ENCODE data around the gene NOSIP. TPM values are rescaled to one million over a fixed set of nuclear protein-coding genes. Genes with fewer than 3 reads are reported as not detected.

Gene NOSIP
- total RNA-seq, 1 donor from 2014 or later = 62.0 TPM

GRCh38 chr19:49541914-49542313, 38.4 kb downstream of the NOSIP start:
- no peaks in the 10 kb centered on the region for H3K9me3 Mint-ChIP-seq
- peaks cover 3% of the 10 kb centered on the region for H3K4me1 Mint-ChIP-seq (ENCODE audit: unreplicated experiment)
- H3K36me3 Mint-ChIP-seq = no peaks in the 10 kb centered on the region
- TF ChIP-seq, protein P1, sequence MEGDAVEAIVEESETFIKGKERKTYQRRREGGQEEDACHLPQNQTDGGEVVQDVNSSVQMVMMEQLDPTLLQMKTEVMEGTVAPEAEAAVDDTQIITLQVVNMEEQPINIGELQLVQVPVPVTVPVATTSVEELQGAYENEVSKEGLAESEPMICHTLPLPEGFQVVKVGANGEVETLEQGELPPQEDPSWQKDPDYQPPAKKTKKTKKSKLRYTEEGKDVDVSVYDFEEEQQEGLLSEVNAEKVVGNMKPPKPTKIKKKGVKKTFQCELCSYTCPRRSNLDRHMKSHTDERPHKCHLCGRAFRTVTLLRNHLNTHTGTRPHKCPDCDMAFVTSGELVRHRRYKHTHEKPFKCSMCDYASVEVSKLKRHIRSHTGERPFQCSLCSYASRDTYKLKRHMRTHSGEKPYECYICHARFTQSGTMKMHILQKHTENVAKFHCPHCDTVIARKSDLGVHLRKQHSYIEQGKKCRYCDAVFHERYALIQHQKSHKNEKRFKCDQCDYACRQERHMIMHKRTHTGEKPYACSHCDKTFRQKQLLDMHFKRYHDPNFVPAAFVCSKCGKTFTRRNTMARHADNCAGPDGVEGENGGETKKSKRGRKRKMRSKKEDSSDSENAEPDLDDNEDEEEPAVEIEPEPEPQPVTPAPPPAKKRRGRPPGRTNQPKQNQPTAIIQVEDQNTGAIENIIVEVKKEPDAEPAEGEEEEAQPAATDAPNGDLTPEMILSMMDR (conservative IDR thresholded peaks at IDR 0.05) = no peak
- H3K27ac Mint-ChIP-seq = no peak overlapping the region
- no peaks in the 10 kb centered on the region for H3K27me3 Mint-ChIP-seq
- no peak for DNase-seq (ENCODE audit: extremely low spot score, unreplicated experiment)
- no peak overlapping the region for H3K4me3 Mint-ChIP-seq

- no peak overlapping the region for H3K4me3 Mint-ChIP-seq
- no peak for DNase-seq (ENCODE audit: extremely low spot score, unreplicated experiment)
- peaks cover 5% of the 10 kb centered on the region for H3K27me3 Mint-ChIP-seq
- peaks cover 10% of the 10 kb centered on the region for H3K4me1 Mint-ChIP-seq (ENCODE audit: unreplicated experiment)
- TF ChIP-seq, protein P1 (conservative IDR thresholded peaks at IDR 0.05) = no peak
- no peaks in the 10 kb centered on the region for H3K9me3 Mint-ChIP-seq
- H3K36me3 Mint-ChIP-seq = no peaks in the 10 kb centered on the region
- no peak overlapping the region for H3K27ac Mint-ChIP-seq
These were observed 41.0 kb downstream of the NOSIP start for GRCh38 chr19:49539192-49539952.

GRCh38 chr19:49538643-49539042, 41.7 kb downstream of the NOSIP start:
- Mint-ChIP-seq H3K27ac (no peak overlapping the region), H3K9me3 (no peaks in the 10 kb centered on the region), H3K27me3 (peaks cover 5% of the 10 kb centered on the region), H3K4me3 (no peak overlapping the region), H3K36me3 (no peaks in the 10 kb centered on the region), H3K4me1 (ENCODE audit: unreplicated experiment) (peaks cover 10% of the 10 kb centered on the region)
- no peak for DNase-seq (ENCODE audit: extremely low spot score, unreplicated experiment)
- TF ChIP-seq, protein P1 (conservative IDR thresholded peaks at IDR 0.05) = no peak

DNA sequence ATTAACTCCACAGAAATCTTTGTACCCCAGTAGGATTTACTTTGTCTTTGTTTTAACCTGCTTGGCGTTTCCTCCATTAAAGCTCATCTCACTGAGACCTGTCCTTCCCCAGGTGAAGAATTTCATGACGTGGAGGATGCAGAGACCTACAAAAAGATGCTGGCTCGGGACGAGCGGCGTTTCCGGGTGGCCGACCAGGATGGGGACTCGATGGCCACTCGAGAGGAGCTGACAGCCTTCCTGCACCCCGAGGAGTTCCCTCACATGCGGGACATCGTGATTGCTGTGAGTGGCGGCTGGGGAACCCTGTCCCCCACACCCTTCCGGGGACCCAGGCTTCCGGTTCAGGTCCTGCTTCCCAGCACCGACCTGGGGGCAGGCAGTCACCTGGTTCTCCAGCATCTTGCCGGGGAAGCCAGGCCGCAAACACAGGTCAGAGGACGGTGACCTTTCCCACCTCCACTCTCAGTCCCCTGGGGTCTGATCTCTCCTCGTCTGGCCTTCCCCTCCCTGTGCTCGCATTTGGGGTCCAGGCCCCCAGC, 43.4 kb downstream of the NOSIP start:
- TF ChIP-seq, protein P1 (conservative IDR thresholded peaks at IDR 0.05) = no peak
- Mint-ChIP-seq H3K4me3 (no peak overlapping the region), H3K27ac (no peak overlapping the region), H3K4me1 (ENCODE audit: unreplicated experiment) (peaks cover 15% of the 10 kb centered on the region), H3K27me3 (peaks cover 5% of the 10 kb centered on the region), H3K9me3 (no peaks in the 10 kb centered on the region), H3K36me3 (no peaks in the 10 kb centered on the region)
- DNase-seq (ENCODE audit: extremely low spot score, unreplicated experiment) = no peak

GRCh38 chr19:49534632-49535385, 45.5 kb downstream of the NOSIP start:
- Mint-ChIP-seq H3K36me3 (no peaks in the 10 kb centered on the region), H3K4me1 (ENCODE audit: unreplicated experiment) (peaks cover 15% of the 10 kb centered on the region), H3K9me3 (no peaks in the 10 kb centered on the region), H3K27ac (peak overlapping the region; percentile 31), H3K4me3 (peak overlapping the region; percentile 88), H3K27me3 (peaks cover 5% of the 10 kb centered on the region)
- no peak for DNase-seq (ENCODE audit: extremely low spot score, unreplicated experiment)
- TF ChIP-seq, protein P1 (conservative IDR thresholded peaks at IDR 0.05) = no peak
